C4-2B (cell line): ENCODE data around the gene EHBP1.

Experiments
- ZFX ChIP-seq: fragments of 450-650 bp; IDR thresholded peaks from 2 replicates; pipeline ENCODE4 v1.6.1; 2017
- TF ChIP-seq, protein P1 (sequence below): fragments of 450-650 bp; conservative IDR thresholded peaks from 2 replicates; pipeline ENCODE4 v1.5.1; 2017; ENCODE audit warnings: mild to moderate bottlenecking

DNA sequence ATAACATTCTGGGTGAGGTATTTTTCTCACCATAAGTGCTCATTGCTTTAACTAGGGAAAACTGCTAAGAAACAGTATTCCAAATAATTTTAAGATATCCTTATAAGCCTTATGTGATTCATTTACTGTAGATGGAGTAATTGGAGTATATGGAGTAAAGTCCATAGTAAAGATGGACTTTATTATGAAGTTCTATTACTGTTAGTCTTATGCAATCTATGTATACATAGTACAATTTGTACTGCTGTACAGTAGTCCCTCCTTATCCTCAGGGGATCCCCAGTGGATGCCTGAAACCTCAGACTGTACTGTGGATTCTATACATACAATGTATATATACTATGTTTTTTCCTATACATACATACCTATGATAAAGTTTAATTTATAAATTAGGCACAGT is 304.0 kb downstream of the EHBP1 start:
- TF ChIP-seq, protein P1, sequence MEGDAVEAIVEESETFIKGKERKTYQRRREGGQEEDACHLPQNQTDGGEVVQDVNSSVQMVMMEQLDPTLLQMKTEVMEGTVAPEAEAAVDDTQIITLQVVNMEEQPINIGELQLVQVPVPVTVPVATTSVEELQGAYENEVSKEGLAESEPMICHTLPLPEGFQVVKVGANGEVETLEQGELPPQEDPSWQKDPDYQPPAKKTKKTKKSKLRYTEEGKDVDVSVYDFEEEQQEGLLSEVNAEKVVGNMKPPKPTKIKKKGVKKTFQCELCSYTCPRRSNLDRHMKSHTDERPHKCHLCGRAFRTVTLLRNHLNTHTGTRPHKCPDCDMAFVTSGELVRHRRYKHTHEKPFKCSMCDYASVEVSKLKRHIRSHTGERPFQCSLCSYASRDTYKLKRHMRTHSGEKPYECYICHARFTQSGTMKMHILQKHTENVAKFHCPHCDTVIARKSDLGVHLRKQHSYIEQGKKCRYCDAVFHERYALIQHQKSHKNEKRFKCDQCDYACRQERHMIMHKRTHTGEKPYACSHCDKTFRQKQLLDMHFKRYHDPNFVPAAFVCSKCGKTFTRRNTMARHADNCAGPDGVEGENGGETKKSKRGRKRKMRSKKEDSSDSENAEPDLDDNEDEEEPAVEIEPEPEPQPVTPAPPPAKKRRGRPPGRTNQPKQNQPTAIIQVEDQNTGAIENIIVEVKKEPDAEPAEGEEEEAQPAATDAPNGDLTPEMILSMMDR = no peak
- no peak for TF ChIP-seq ZFX
